ENCODE measurements around the gene LDLRAD3. TPM values are rescaled to one million over a fixed set of nuclear protein-coding genes. Genes with fewer than 3 reads are reported as not detected.
"Not testable (repeated sequence)": the region's sequence is repeated elsewhere in the genome, so short reads cannot be mapped to it uniquely, and the experiment has no call there.

The LDLRAD3 gene
- total RNA-seq, 1 experiment from 2014 or later: 15.3 TPM

DNA sequence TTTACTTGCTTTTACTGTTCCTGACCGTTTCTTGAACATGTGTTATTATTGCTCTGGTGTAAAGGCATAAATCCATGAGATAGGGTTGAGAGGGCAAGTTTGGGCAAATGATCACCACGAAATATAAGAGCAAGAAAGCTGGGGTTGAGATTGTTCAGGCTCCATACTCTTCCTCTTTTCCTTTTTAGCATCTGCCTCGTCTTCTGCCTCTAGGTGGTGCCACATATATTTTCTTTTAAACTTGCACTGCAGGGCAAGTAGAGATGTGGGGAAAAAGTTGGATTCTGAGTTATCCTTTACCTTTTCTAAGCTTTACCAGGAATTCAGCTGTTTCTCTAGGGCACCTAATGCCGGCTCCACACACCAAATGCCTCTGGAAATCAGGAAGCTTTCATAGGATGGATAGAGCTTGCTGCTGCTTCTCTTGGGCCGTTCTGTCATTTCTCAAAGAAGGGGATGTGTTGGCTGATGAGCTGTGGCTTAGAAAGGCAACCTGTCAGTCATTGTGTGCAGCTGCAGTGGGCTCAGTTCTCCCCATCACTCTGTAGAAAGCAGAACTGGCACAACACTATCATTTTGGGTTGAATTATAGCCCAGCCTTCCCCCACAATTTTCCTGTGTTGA is 98.2 kb downstream of the LDLRAD3 start:
- no peak overlapping the region for H3K4me3 ChIP-seq (ENCODE audit: low read length)
- H3K9me3 ChIP-seq (ENCODE audit: low read length): no peaks in the 10 kb centered on the region
- H3K4me2 ChIP-seq (ENCODE audit: low read length): no peak overlapping the region
- peak; percentile 51; the same call in 1 of the 2 replicates for ATAC-seq
- no peaks in the 10 kb centered on the region for H3K27me3 ChIP-seq (ENCODE audit: low read length)
- no peak overlapping the region for H2AFZ ChIP-seq (ENCODE audit: low read length)
- no peaks in the 10 kb centered on the region for H3K9me2 ChIP-seq (replicated peaks; ENCODE audit: low read length)
- intact Hi-C loops (cut with micrococcal nuclease): no loop called here
- POLR2A ChIA-PET (ENCODE audit: unreplicated experiment): no interaction called here
- H3K9ac ChIP-seq (ENCODE audit: low read length): no peak overlapping the region
- H3K4me1 ChIP-seq (ENCODE audit: insufficient read depth, low read length): peaks cover 9% of the 10 kb centered on the region; the same call in 1 of the 2 replicates
- CTCF ChIA-PET: interaction anchor here (2.6 kb wide), 1 partner anchor 220 kb away, joined by 9 read pairs; no protein-coding TSS in a partner anchor
- no TSS peak for BruUV-seq (replicated peaks)
- H3K79me2 ChIP-seq (ENCODE audit: low read length): 0 out of 2 replicates have a peak, but pooled peaks cover under 1% of the 10 kb centered on the region
- peaks cover 7% of the 10 kb centered on the region; the same call in 1 of the 2 replicates for H3K36me3 ChIP-seq (ENCODE audit: low read depth, low read length)
- H3F3A ChIP-seq (ENCODE audit: low read length, unreplicated experiment): no peaks in the 10 kb centered on the region
- DNase-seq: peak; percentile 16
- TF ChIP-seq EZH2phosphoT487 (IDR thresholded peaks at IDR 0.05; ENCODE audit: borderline replicate concordance, low read length) (no peak), CTCF (conservative IDR thresholded peaks at IDR 0.05; ENCODE audit: low read depth, low read length) (peak; percentile 60)
- H3K27ac ChIP-seq (ENCODE audit: low read length): no peak overlapping the region
- H4K20me1 ChIP-seq (ENCODE audit: low read length): no peaks in the 10 kb centered on the region

DNA sequence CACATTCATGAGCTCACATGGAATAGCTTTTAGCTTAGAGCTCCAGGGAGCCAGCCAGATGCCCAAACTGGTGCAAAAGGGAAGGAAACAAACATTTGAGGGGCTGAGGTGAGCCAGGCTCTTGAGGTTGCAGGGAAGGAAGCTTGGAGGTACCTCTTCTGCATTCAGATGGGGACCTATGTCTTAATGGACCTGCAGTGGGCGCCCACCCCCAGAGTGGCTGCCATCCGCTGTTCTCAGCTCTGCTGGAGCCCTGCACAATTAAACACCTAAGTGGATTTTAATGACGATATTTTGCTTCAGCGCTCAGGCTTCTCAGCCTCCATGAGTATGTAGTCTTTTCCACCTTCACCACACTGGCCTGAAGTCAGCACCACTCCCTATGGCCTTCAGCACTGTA is 100.8 kb downstream of the LDLRAD3 start:
- ChIA-PET POLR2A (ENCODE audit: unreplicated experiment) (no interaction called here), CTCF (interaction anchor here (2.6 kb wide), 1 partner anchor 222 kb away, joined by 9 read pairs; no protein-coding TSS in a partner anchor)
- no peaks in the 10 kb centered on the region for H3K27me3 ChIP-seq (ENCODE audit: low read length)
- peaks cover 6% of the 10 kb centered on the region; the same call in 1 of the 2 replicates for H3K4me1 ChIP-seq (ENCODE audit: insufficient read depth, low read length)
- no peaks in the 10 kb centered on the region for H3K36me3 ChIP-seq (ENCODE audit: low read depth, low read length)
- H3K9me3 ChIP-seq (ENCODE audit: low read length): no peaks in the 10 kb centered on the region
- no peaks in the 10 kb centered on the region for H3K9me2 ChIP-seq (replicated peaks; ENCODE audit: low read length)
- no peak overlapping the region for H2AFZ ChIP-seq (ENCODE audit: low read length)
- intact Hi-C loops (cut with micrococcal nuclease): no loop called here
- H3F3A ChIP-seq (ENCODE audit: low read length, unreplicated experiment): no peaks in the 10 kb centered on the region
- H3K27ac ChIP-seq (ENCODE audit: low read length): no peak overlapping the region
- no peak overlapping the region for H3K9ac ChIP-seq (ENCODE audit: low read length)
- no peaks in the 10 kb centered on the region for H4K20me1 ChIP-seq (ENCODE audit: low read length)
- TF ChIP-seq EZH2 (IDR thresholded peaks at IDR 0.05; ENCODE audit: low read length, unreplicated experiment): no peak
- TF ChIP-seq CTCF (conservative IDR thresholded peaks at IDR 0.05; ENCODE audit: low read depth, low read length): no peak
- TF ChIP-seq EZH2phosphoT487 (IDR thresholded peaks at IDR 0.05; ENCODE audit: borderline replicate concordance, low read length): no peak
- no peak overlapping the region for H3K4me2 ChIP-seq (ENCODE audit: low read length)
- no peak for ATAC-seq
- no peaks in the 10 kb centered on the region for H3K79me2 ChIP-seq (ENCODE audit: low read length)
- no peak for DNase-seq
- no peak overlapping the region for H3K4me3 ChIP-seq (ENCODE audit: low read length)
- no TSS peak for BruUV-seq (replicated peaks)

- H3K9me3 ChIP-seq (ENCODE audit: low read length); H3F3A ChIP-seq (ENCODE audit: low read length, unreplicated experiment); H2AFZ ChIP-seq (ENCODE audit: low read length); H3K36me3 ChIP-seq (ENCODE audit: low read depth, low read length); H3K4me2 ChIP-seq (ENCODE audit: low read length); ATAC-seq; POLR2A ChIA-PET (ENCODE audit: unreplicated experiment); H3K79me2 ChIP-seq (ENCODE audit: low read length); H3K9ac ChIP-seq (ENCODE audit: low read length); H3K27ac ChIP-seq (ENCODE audit: low read length); CTCF ChIA-PET; H3K4me1 ChIP-seq (ENCODE audit: insufficient read depth, low read length); H3K4me3 ChIP-seq (ENCODE audit: low read length); H4K20me1 ChIP-seq (ENCODE audit: low read length); BruUV-seq (replicated peaks); H3K9me2 ChIP-seq (replicated peaks; ENCODE audit: low read length); DNase-seq; intact Hi-C loops (cut with micrococcal nuclease); H3K27me3 ChIP-seq (ENCODE audit: low read length): not testable (repeated sequence)
Measured at GRCh38 chr11:36045945-36046344, 102.1 kb downstream of the LDLRAD3 start.

All from PC-3 (cell line).